ENCODE data around the gene SLC41A3. TPM values are rescaled to one million over a fixed set of nuclear protein-coding genes. Genes with fewer than 3 reads are reported as not detected.

The SLC41A3 gene
- total RNA-seq, 4 donors from 2014 or later, result 22.7 to 41.5 (median 29.1) TPM

- intact Hi-C loops (cut with DNase I; ENCODE audit: low total_unique reads), result no loop called here
- Histone ChIP-seq H3K27ac (no peak overlapping the region), H3K9me3 (no peaks in the 10 kb centered on the region), H3K27me3 (no peaks in the 10 kb centered on the region), H3K4me3 (no peak overlapping the region), H3K36me3 (no peaks in the 10 kb centered on the region), H3K4me1 (no peaks in the 10 kb centered on the region)
- 73% methylated on average over 12 of the region's 12 CpGs; no CpG with 5 or more reads in 1 of the 2 donors for WGBS, 2 donors (ENCODE audit: low coverage in 1 of 2)
- no peak for DNase-seq
- TF ChIP-seq POLR2AphosphoS5 (IDR thresholded peaks at IDR 0.05), result no peak
- in situ Hi-C loops (cut with MboI; ENCODE audit: low pct_ligation_motif_present in 1 of 4, low pct_unique_long_range_greater_than_20kb in 1 of 4, low sequenced_read_pairs in 3 of 4), result loop anchor here in 1 of 4 donors (25.0 kb wide), 1 partner anchor 261 kb away; the partner anchor contains the start of gene CFAP100
Observed at GRCh38 chr3:126126286-126126685, 42.4 kb upstream of the SLC41A3 start.

GRCh38 chr3:126125781-126126251 is 41.9 kb upstream of the SLC41A3 start:
- TF ChIP-seq CTCF (IDR thresholded peaks at IDR 0.05) (no peak), EP300 (IDR thresholded peaks at IDR 0.05; ENCODE audit: low read depth) (no peak), POLR2A (IDR thresholded peaks at IDR 0.05) (no peak), POLR2AphosphoS5 (IDR thresholded peaks at IDR 0.05) (no peak)
- no peaks in the 10 kb centered on the region for H3K36me3 ChIP-seq
- H3K9me3 ChIP-seq, result no peaks in the 10 kb centered on the region
- in situ Hi-C loops (cut with MboI; ENCODE audit: low pct_ligation_motif_present in 1 of 4, low pct_unique_long_range_greater_than_20kb in 1 of 4, low sequenced_read_pairs in 3 of 4), result loop anchor here in 1 of 4 donors (25.0 kb wide), 1 partner anchor 261 kb away; the partner anchor contains the start of gene CFAP100
- H3K4me1 ChIP-seq, result no peaks in the 10 kb centered on the region
- no peak overlapping the region for H3K4me3 ChIP-seq
- no peaks in the 10 kb centered on the region for H3K27me3 ChIP-seq
- intact Hi-C loops (cut with DNase I; ENCODE audit: low total_unique reads), result no loop called here
- WGBS, 2 donors (ENCODE audit: low coverage in 1 of 2), result 60% methylated on average over 2 of the region's 2 CpGs; no CpG with 5 or more reads in 1 of the 2 donors
- no peak overlapping the region for H3K27ac ChIP-seq
- peak; percentile 4 for DNase-seq

DNA sequence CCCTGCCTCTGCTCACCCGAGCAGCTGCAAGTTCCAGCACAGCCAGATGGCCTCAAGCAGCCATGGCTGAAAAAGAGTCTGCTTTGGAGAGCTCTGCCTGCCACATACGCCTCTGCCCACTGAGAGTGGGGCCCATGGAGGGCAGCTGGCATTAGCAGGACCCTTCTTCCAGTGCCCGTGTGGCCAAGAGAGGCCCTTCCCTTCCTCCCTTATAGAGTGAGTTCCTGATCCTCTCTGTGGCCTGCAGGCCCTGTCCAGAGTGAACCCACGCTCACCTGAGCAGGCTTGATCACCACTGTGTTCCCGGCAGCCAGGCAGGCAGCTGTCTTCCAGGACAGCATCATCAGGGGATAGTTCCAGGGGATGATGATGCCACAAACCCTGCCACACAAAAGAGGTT is 41.4 kb upstream of the SLC41A3 start:
- no peak overlapping the region for H3K27ac ChIP-seq
- TF ChIP-seq POLR2AphosphoS5 (IDR thresholded peaks at IDR 0.05), result no peak
- TF ChIP-seq POLR2A (IDR thresholded peaks at IDR 0.05), result no peak
- no peak for TF ChIP-seq EP300 (IDR thresholded peaks at IDR 0.05; ENCODE audit: low read depth)
- TF ChIP-seq CTCF (IDR thresholded peaks at IDR 0.05), result no peak
- intact Hi-C loops (cut with DNase I; ENCODE audit: low total_unique reads) (no loop called here), in situ Hi-C loops (cut with MboI; ENCODE audit: low pct_ligation_motif_present in 1 of 4, low pct_unique_long_range_greater_than_20kb in 1 of 4, low sequenced_read_pairs in 3 of 4) (loop anchor here in 1 of 4 donors (25.0 kb wide), 1 partner anchor 262 kb away; the partner anchor contains the start of gene CFAP100)
- no peaks in the 10 kb centered on the region for H3K9me3 ChIP-seq
- H3K4me1 ChIP-seq, result no peaks in the 10 kb centered on the region
- no peaks in the 10 kb centered on the region for H3K36me3 ChIP-seq
- 84% methylated on average over 5 of the region's 5 CpGs; no CpG with 5 or more reads in 1 of the 2 donors for WGBS, 2 donors (ENCODE audit: low coverage in 1 of 2)
- peak; percentile 1 for DNase-seq
- H3K27me3 ChIP-seq, result no peaks in the 10 kb centered on the region
- H3K4me3 ChIP-seq, result no peak overlapping the region

DNA sequence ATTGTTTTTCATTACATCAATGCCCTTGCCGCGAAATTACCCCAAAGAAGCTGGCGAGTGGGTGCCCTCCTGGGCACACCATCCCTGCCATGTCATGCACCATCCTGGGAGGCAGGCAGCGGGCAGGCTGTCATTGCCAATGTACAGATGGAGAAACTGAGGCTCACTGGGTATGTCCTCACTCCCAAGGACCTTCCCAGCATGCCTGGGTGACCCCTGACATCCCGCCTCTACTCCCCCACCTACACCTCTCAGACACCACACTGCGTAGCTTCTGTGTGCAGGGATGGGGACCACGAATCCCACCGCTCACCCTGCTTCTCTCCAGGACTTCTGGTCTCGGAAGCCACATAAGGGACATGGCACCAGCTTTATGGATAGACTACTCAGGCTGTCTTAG is 41.0 kb upstream of the SLC41A3 start:
- no peak overlapping the region for H3K27ac ChIP-seq
- no peaks in the 10 kb centered on the region for H3K9me3 ChIP-seq
- DNase-seq, result peak; percentile 2
- 82% methylated on average over 9 of the region's 9 CpGs; no CpG with 5 or more reads in 1 of the 2 donors for WGBS, 2 donors (ENCODE audit: low coverage in 1 of 2)
- TF ChIP-seq POLR2A (IDR thresholded peaks at IDR 0.05) (no peak), EP300 (IDR thresholded peaks at IDR 0.05; ENCODE audit: low read depth) (no peak), POLR2AphosphoS5 (IDR thresholded peaks at IDR 0.05) (no peak), CTCF (IDR thresholded peaks at IDR 0.05) (no peak)
- no peaks in the 10 kb centered on the region for H3K27me3 ChIP-seq
- H3K36me3 ChIP-seq, result no peaks in the 10 kb centered on the region
- no peaks in the 10 kb centered on the region for H3K4me1 ChIP-seq
- intact Hi-C loops (cut with DNase I; ENCODE audit: low total_unique reads), result no loop called here
- in situ Hi-C loops (cut with MboI; ENCODE audit: low pct_ligation_motif_present in 1 of 4, low pct_unique_long_range_greater_than_20kb in 1 of 4, low sequenced_read_pairs in 3 of 4), result loop anchor here in 1 of 4 donors (25.0 kb wide), 1 partner anchor 262 kb away; the partner anchor contains the start of gene CFAP100
- no peak overlapping the region for H3K4me3 ChIP-seq

Data from transverse colon (tissue), 4 donors.